SW480 (cell line): ENCODE measurements around the gene TMEM144.

Source experiments
- DNase-seq: peaks from one replicate; pipeline ENCODE4 v3.0.0-alpha.2; 2016; ENCODE audit warnings: low spot score

TMEM144 gene

DNA sequence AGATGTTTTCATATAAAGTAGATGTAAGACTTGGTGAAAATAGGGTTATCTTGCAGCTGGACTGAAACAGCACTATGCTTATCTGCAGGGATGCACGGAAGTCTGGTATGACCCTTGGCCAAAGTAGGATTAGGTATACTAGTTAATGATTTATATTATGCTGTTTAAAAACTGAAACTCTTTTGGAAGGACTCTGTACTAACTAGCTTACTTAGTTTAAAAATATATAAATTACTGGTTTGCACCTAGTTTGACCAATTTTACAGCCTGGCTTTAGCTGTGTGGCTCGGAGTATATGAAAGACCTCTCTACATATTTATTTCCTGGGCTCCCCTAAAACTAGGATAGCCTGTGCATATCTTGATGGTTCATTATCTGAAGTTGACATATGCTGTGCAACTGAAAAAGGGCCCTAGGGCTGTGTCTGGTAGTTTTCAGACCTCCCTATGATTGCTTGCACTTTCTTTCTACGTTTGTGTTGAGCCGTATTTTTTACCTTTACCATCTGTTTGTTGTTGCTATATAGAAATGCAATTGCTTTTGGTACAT lies 89.2 kb downstream of the TMEM144 start:
- DNase-seq = no peak

DNA sequence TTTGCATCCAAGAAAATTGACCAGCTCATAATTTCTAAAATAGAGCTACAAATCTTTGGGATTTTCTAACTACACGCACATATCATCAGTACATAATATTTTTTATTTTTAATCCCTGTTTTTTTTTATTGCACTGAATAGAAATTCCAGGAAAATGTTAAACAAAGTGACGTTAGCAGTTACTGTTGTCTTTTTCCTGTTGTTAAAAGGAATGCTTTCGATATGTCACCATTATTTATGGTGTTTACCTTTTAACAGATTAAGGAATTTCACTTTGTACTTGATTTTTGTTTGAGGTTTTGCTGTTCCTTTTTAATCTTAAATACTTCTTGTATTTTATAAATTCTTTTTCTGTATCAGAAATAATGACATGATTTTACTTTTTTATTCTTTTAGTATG lies 89.7 kb downstream of the TMEM144 start:
- no peak for DNase-seq

DNA sequence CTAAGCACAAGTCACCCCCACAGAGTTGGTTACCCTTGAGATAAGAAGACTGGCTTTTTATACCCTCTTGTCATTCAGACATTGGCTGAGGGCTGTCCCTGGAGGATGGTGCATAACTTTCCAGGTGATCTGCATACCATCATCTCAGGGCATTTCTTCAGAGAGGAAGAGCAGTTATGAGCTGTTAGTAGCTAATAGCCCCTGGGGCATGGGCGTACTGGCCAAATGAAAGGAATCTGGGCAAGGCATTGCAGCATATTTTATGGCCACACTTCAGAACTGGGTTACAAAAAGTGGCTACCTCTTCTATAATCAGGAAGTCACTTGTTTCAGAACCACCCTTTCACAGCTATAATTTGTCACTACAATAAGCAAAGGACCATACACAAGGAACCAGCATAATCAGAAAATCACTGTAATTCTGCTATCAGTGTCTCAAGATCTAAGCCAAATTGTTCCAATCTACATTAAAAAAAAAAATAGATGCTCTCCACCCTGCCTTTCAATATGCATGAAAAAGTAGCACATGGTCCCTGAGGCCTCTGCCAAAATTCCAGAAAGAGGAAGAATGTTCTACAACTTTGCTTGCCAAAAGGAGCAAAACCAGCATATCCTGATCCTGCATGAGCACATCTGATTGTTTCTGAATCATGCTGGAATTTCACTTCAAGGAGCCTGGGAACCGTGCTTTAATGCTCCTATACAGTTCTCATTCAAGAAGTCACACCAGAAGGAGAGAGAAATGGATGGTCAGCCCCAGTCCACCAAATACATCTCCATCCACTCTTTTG lies 92.0 kb downstream of the TMEM144 start:
- no peak for DNase-seq

DNA sequence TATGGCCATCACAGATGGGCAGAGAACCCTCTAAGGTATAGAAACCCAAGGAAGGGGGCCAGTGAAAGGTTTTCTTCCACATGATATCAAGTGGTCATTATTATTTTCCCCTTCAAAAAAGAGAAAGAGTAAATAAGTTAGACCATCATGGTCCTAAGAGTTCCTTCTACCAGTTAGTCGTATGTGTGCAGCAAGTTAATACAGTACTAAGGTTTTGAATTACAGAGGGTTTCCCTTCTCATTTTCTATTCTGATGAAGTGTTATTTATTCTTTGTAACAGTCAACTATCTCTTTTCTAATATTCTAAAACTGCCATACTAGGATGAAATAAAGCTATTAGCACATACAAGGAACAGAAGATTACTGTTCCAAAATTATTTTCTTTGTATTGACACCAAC lies 94.4 kb downstream of the TMEM144 start:
- no peak for DNase-seq
